Kasumi-1 (cell line): Measurements from ENCODE around the gene CHST14.
"Not testable (repeated sequence)": the region's sequence is repeated elsewhere in the genome, so short reads cannot be mapped to it uniquely, and the experiment has no call there.

Experiments used
- DNase-seq, 2 experiments: peaks; one replicate each; lab custom pipeline; 2025; lab: John Stamatoyannopoulos, UW

Gene CHST14

GRCh38 chr15:40440743-40441564 is 29.8 kb upstream of the CHST14 start, which contains the start of gene BAHD1:
TSS of gene BAHD1 (plus strand) at chr15:40440953. CDS start at chr15:40458465, 17,512 bp downstream.
- peak; percentile 68 to 70 for DNase-seq

DNA sequence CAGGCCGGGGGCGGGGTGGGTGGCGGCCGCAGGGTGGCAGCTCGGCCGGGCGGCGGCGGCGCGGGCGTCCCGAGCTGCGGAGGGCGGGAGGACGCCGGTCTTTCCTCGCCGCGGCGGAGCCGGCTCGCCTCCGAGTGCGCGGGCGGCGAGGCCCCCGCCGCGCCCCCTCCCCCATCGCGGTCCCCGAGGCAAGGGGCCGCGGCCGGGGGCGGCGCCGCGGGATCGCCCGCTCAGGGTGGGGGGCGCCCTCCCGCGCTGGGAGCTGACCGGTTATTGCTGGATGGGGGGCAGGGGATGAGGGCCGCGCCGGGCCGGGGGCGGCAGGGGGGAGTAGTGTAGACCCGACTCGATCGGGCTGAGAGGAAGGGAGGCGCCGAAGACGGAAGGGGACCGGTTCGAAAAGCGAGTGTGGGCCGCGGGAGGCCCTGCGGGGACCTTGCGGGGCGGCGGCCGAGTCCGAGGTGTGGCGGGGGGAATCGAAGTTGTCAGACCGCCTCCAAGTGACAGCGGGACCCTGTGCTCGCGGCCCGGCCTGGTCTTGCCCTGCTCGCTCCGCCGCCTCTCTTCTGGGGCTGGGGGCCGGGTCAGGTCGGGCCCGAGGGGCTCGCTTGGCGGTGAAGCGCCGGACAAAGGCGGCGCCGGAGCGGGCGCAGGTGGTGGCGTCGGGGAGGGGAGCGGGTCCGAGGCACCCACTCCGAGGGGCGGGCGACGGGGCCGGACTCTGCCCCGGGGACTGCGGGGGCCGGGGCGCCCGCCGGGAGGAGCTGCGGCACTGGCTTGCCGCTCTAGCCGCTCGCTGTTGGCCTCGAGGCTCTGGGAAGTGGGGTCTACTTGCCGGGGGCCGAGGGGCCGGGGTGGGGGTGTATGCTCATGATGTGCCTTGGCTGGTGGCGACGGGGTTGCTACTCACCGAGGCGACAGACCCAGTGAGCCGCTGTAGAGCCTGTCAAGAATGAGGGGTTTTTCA is 28.9 kb upstream of the CHST14 start:
- DNase-seq: no peak

- DNase-seq: no peak
Observed at GRCh38 chr15:40443255-40443654, 27.5 kb upstream of the CHST14 start.

- DNase-seq: no peak
Observed at GRCh38 chr15:40443846-40444245, 26.9 kb upstream of the CHST14 start.

DNA sequence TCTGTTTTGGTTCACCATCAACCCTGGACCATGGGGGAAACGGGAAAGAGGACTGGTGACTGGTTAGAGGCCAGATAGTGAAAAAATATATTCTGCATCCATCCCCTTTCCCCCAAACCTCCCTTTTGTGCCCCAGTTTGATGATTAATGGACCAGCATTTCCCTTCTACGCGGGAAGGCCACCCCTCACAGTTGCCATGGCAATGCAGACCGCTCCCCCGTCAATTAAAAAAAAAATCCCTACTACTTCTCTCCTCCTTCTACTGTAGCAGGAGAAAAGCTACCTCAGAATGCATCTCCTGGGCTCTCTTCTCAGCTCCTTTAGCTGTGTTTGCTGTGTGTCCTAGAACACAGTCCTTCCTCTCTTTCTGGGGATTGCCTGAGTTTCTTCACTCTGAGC is 26.0 kb upstream of the CHST14 start:
- DNase-seq: no peak

DNA sequence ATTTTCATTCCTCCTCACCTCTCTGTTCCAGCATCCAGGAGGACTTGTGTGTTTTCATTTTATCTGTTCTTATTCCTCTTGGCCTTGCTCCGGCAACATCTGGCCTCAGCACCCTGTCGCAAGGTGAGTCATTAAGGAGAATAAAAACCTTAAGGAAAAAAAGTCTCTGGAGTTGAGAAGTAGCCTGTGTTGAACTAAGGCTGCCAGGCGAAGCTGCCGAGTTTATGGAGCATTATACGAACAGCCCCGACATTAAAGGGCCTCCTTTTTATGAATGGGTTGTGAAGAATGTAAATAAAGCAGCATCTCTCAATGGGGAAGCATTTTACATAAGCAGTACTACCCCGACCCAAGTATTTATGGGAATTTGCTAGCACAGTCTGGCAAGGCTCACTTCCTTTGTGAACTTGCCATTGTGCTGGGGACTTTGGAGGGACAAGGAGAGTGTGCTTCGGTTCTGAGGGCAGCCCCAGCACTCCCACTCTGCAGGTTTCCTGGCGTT is 25.3 kb upstream of the CHST14 start:
- no peak for DNase-seq

DNA sequence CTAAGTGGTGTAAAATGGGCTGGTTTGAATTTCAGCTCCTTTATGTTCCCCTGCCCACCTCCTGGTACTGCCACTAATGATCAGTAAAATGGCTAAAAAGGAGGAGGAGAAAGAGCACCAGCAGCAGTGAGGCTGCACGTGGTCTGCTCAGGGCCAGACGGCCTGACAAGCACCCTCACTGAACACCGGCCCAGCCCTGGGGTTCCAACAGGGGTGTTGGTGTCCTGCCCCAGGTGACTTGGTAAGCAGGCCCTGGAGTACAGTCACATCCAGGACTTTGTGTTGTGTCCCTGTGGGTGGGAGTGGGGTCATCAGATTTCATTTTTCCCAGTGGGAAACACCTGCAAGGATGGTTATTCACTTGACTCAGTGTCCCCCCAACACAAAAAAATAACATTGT is 24.6 kb upstream of the CHST14 start:
- no peak for DNase-seq

DNA sequence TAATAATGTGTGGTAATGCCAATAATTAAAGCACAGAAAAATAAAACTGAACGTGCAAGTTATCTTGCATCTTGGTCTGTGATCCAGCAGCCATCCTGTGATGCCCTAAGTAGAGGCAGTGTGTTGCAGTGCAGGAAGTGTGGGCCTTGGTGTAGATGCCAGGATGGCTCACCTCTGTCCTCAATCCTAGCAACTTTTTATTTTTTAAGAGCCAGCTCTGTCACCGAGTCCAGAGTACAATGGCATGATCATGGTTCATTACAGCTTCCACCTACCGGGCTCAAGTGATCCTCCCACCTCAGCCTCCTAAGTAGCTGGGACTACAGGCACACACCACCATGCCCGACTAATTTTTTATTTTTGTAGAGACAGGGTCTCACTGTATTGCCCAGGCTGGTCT is 22.4 kb upstream of the CHST14 start:
- no peak for DNase-seq

DNA sequence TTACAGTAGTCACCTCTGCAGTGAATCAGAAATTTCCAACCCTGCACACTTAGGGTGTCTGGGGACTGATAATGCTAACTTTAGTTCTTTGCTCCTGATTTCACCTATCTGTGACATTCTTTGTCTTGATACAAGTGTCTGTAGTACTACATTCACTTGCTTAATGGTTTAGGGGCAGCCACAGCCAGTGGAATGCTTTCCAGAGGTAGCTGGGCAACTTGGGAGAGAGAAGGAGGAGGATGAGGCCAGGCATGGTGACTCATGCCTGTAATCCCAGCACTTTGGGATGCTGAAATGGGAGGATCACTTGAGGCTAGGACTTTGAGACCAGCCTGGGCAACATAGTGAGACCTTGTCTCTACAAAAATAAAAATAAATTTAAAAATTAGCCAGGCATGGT is 21.5 kb upstream of the CHST14 start:
- DNase-seq: no peak

- no peak for DNase-seq
Observed at GRCh38 chr15:40450047-40450446, 20.7 kb upstream of the CHST14 start.

- DNase-seq: no peak
Observed at GRCh38 chr15:40451527-40452158, 19.1 kb upstream of the CHST14 start.

DNA sequence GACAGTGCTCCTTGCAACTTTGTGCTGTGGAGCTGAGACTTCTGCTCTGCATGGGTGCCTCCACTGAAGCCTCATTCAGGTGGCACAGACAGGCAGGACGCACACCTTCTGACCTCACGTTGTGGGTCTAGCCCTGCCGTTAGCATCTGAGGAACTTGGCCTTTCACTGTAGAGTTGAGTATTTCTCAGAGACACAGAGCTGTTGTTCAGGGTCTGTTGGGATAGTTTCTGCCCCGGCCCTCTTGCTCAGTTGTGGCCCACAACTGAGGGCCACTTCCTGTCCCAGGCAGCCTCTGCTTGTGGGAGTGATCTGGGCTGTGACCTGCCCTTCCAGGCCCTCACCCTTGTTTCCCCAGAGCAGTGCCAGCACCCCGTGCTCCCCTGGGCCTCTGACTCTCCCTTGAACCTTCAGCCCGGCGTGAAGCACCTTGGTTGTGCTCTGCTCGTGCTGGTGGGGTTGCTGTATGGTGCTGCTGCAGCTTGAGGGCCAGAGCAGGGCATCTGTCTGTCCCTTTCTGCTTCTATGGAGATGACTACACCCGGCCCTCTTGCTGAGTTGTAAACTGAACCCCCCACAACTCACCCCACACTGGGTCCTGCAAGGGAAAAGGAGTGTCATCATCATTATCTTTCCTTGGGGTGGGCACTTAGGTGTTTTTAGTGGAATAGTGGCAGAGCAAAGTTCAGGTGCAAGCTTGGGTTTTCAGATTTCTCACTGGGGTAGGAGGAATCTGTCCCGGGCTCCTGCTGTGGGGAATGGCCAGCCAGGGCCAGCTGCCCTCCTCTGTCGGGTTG is 18.3 kb upstream of the CHST14 start:
- DNase-seq: no peak

DNA sequence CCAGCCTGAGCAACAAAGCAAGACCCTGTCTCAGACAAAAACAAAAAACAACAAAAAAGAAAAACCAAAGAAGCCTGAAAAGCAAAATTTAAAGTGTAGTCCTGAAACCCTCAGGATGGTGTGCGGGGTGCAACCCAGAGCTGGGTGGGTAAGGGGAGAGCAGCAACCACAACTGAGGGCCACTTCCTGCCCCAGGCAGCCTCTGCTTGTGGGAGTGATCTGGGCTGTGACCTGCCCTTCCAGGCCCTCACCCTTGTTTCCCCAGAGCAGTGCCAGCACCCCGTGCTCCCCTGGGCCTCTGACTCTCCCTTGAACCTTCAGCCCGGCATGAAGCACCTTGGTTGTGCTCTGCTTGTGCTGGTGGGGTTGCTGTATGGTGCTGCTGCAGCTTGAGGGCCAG is 16.8 kb upstream of the CHST14 start:
- DNase-seq: not testable (repeated sequence)

GRCh38 chr15:40454904-40455391 is 15.8 kb upstream of the CHST14 start:
- no peak for DNase-seq

DNA sequence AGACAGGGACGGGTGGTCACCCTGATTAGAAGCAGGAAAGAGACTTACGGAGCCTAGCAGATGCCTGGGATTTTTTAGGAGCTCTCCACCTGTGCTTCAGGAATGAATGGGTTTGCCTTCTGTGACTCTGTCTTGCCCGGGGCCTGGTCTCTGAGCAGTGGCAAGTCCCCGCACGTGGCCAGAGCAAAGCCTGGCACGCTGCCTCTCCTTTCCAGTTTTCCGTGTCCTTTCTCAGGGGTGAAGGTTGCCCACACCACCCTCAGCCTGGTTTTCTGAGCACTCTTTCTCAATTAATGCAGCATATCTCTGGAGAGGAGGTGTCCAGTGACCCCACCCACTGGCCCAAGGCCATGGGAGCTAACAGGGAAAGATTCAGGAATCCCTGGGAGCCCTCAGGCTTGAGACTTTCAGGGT is 14.5 kb upstream of the CHST14 start:
- DNase-seq: no peak

- no peak for DNase-seq
Observed at GRCh38 chr15:40456738-40457137, 14.0 kb upstream of the CHST14 start.

- no peak for DNase-seq
Observed at GRCh38 chr15:40458495-40459371, 12.1 kb upstream of the CHST14 start.

DNA sequence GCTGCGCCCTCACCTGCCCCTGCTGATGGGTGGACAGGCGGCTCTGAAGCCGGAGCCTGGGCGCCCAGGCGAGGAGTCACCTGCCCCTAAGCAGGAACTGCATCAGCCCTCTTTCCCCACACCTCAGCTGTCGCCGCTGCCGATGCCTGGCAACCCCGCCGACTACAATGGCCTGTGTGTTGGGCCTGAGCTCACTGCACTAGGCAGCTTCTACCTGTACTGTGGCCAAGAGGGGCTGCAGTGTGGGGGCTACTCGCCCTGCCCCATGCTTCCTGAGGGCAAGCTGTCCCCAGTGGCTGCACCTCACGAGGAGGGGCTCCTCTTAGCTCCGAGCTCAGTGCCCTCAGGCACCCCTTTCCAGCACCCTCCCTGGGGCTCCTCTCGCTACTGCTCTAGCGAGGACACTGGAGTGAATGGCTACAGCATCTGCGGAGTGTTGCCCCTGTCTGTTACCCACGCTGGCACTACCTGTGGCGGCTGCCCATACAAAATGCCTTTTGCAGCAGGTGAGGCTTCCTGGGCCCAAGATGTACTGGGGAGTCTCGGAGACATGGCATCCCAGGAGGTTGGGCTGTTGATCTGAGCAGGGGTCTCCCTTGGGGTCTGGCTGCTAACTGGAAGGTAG is 11.3 kb upstream of the CHST14 start:
- no peak for DNase-seq

DNA sequence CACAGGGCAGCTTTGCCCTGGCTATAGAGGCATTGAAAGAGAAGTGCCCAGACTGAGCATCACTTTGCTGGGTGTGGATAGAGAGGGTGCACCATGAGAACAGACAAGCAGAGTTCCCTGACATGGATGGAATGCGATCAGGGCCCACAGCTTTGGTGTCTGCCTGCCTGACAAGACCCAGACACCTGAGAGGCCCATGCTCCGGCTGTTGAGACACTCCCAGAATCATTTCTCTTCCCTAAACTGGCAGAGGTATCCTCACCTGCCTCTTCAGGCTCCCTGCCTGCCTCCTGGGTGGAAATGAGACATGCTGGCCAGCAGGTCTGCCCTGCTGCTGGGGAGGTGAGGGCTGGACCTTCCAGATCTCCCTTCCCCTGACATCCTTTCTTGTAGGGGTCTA is 10.4 kb upstream of the CHST14 start:
- DNase-seq: no peak

- no peak for DNase-seq
Observed at GRCh38 chr15:40461958-40462357, 8.8 kb upstream of the CHST14 start.
